ENCODE measurements around the gene TIMELESS. TPM values are rescaled to one million over a fixed set of nuclear protein-coding genes. Genes with fewer than 3 reads are reported as not detected.
"Not testable (repeated sequence)": the region's sequence is repeated elsewhere in the genome, so short reads cannot be mapped to it uniquely, and the experiment has no call there.

The TIMELESS gene, protein sequence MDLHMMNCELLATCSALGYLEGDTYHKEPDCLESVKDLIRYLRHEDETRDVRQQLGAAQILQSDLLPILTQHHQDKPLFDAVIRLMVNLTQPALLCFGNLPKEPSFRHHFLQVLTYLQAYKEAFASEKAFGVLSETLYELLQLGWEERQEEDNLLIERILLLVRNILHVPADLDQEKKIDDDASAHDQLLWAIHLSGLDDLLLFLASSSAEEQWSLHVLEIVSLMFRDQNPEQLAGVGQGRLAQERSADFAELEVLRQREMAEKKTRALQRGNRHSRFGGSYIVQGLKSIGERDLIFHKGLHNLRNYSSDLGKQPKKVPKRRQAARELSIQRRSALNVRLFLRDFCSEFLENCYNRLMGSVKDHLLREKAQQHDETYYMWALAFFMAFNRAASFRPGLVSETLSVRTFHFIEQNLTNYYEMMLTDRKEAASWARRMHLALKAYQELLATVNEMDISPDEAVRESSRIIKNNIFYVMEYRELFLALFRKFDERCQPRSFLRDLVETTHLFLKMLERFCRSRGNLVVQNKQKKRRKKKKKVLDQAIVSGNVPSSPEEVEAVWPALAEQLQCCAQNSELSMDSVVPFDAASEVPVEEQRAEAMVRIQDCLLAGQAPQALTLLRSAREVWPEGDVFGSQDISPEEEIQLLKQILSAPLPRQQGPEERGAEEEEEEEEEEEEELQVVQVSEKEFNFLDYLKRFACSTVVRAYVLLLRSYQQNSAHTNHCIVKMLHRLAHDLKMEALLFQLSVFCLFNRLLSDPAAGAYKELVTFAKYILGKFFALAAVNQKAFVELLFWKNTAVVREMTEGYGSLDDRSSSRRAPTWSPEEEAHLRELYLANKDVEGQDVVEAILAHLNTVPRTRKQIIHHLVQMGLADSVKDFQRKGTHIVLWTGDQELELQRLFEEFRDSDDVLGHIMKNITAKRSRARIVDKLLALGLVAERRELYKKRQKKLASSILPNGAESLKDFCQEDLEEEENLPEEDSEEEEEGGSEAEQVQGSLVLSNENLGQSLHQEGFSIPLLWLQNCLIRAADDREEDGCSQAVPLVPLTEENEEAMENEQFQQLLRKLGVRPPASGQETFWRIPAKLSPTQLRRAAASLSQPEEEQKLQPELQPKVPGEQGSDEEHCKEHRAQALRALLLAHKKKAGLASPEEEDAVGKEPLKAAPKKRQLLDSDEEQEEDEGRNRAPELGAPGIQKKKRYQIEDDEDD
- total RNA-seq = 1 to 10 TPM; 3.2 to 6.8 (median 4.3) TPM

DNA sequence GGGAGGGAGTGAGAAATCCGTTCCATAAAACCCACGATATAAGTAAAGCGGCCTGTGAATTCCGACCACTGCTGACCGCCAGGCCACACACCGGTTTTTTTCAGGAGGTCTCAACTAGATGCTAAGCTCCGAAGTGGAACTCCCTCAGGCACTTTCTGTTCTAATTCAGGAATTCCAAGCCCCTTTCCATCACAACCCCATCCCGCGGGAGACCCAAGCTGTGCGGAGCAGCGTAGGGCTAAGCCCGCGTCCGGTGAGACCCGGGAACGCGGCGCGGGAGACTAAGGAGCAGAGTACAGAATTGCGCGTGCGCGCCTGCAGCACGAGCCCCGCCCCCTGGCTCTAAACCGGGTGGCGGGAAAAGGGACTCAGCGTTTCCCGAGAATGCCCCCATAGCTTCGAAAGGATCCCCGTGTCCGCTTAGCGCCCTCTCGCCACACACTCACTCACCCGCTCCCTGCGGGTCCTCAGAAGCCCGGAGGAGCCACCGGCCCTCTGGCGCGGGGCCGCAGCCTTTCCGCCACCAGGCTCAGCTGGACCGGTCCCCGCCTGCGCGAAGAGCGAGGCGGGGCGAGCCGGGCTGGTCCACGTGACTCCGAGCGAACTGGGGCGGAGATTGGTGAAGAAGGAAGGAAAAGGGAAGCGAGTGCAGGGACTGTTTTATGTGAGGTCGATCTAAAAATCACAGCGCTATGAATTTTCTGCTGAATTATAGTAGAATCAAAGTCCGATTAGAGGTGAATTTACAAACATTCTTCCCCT, at the start of gene TIMELESS:
TSS of gene TIMELESS (minus strand) at position 567 of the 762 bp plus-strand sequence. CDS start 15,256 bp downstream, outside the sequence.
- ATAC-seq (ENCODE audit: low FRiP score) (peak; percentile 99), DNase-seq (ENCODE audit: low spot score) (peak; percentile 68)
- TF ChIP-seq, protein P1, sequence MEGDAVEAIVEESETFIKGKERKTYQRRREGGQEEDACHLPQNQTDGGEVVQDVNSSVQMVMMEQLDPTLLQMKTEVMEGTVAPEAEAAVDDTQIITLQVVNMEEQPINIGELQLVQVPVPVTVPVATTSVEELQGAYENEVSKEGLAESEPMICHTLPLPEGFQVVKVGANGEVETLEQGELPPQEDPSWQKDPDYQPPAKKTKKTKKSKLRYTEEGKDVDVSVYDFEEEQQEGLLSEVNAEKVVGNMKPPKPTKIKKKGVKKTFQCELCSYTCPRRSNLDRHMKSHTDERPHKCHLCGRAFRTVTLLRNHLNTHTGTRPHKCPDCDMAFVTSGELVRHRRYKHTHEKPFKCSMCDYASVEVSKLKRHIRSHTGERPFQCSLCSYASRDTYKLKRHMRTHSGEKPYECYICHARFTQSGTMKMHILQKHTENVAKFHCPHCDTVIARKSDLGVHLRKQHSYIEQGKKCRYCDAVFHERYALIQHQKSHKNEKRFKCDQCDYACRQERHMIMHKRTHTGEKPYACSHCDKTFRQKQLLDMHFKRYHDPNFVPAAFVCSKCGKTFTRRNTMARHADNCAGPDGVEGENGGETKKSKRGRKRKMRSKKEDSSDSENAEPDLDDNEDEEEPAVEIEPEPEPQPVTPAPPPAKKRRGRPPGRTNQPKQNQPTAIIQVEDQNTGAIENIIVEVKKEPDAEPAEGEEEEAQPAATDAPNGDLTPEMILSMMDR (IDR thresholded peaks at IDR 0.05) = no peak

DNA sequence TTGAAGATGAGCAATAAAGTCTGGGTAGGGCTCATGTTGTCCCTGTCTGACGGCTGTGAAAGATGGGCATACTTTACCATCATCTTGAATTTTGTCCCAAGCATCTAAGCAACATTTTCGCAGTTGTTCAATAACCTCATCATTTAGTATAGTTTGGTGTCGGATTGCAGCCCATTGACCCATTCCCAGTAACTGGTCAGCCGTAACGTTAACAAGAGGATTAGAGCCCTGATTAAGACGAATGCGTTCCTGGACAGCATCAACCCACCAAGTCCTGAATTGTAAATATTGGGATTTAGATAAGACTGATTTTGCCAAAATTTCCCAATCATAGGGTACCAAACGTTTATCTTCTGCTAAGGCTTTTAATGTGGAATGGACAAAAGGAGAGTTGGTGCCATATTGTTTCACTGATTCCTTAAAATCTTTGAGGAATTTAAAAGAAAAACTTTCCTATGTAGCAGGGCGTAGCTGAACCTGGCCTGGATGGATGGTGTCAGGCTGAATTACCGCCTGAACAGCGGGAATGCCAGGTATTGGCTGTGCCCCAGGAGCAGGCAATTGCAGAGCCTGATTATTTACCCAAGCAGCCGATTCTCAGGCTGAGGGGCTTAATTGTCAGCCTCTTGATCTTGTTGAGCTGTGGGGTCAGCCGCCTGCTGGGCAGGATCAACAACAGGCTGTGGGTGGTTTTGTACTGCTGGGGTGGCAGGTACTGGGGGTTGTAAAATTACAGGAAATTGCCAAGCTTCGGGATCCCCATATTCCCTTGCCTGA, 49.1 kb upstream of the TIMELESS start:
- not testable (repeated sequence) for ATAC-seq (ENCODE audit: low FRiP score); DNase-seq (ENCODE audit: low spot score)

DNA sequence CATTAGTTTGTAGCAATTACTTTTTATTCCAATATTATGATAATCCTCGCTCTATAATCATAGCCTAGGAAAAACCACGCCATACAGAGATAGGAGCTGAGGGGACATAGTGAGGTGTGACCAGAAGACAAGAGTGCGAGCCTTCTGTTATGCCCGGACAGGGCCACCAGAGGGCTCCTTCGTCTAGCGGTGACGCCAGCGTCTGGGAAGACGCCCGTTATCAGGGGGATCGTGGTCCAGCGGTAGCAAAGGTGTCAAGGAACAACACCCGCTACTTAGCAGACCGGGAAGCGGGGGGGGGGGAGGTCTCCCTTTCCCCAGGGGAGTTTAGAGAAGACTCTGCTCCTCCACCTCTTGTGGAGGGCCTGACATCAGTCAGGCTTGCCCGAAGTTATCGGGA, 47.5 kb upstream of the TIMELESS start:
- peak; percentile 32 for DNase-seq (ENCODE audit: low spot score)
- ATAC-seq (ENCODE audit: low FRiP score) = not testable (repeated sequence)

DNA sequence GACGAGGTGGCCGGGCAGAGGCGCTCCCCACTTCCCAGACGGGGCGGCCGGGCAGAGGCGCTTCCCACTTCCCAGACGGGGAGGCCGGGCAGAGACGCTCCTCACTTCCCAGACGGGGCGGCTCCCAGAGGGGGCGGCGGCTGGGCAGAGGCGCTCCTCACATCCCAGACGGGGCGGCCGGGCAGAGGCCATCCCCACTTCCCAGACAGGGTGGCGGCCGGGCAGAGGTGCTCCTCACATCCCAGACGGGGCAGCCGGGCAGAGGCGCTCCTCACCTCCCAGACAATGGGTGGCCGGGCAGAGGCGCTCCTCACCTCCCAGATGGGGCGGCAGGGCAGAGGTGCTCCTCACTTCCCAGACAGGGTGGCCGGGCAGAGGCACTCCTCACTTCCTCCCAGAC, 45.3 kb upstream of the TIMELESS start:
- DNase-seq (ENCODE audit: low spot score); ATAC-seq (ENCODE audit: low FRiP score): not testable (repeated sequence)

DNA sequence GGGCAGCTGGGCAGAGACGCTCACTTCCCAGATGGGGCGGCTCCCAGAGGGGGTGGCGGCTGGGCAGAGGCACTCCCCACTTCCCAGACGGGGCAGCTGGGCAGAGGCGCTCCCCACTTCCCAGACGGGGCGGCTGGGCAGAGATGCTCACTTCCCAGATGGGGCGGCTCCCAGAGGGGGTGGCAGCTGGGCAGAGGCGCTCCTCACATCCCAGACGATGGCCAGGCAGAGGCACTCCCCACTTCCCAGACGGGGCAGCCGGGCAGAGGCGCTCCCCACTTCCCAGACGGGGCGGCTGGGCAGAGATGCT, 44.8 kb upstream of the TIMELESS start:
- not testable (repeated sequence) for DNase-seq (ENCODE audit: low spot score); ATAC-seq (ENCODE audit: low FRiP score)

DNA sequence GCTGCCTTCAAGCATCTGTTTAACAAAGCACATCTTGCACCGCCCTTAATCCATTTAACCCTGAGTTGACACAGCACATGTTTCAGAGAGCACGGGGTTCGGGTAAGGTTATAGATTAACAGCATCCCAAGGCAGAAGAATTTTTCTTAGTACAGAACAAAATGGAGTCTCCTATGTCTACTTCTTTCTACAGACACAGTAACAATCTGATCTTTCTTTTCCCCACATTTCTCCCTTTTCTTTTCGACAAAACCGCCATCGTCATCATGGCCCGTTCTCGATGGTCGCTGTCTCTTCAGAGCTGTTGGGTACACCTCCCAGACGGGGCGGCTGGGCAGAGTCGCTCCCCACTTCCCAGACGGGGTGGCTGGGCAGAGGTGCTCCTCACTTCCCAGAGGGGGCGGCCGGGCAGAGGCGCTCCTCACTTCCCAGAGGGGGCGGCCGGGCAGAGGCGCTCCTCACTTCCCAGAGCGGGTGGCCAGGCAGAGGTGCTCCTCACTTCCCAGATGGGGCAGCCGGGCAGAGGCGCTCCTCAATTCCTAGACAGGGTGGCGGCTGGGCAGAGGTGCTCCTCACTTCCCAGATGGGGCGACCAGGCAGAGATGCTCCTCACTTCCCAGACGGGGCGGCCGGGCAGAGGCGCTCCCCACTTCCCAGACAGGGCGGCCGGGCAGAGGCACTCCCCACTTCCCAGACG, 44.3 kb upstream of the TIMELESS start:
- ATAC-seq (ENCODE audit: low FRiP score); DNase-seq (ENCODE audit: low spot score): not testable (repeated sequence)

DNA sequence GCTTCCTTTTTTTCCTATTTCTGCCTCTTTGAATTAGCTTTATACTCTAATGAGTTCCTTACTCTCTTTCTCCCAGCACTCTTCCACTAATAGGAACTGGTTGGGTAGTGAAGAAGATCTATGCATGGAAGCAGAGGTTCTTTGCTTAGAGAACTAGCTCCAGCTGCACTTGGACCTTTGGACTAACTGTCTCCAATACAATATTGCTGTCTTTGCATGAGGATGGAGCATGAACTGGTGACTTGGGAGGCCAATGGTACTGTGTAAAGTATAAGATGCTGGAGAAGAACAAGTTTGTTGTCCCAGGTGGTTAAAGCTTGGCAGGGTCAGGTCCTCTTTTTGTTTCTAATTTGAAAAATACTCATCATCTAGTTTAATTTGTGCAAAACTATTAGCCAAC, 41.1 kb upstream of the TIMELESS start:
- TF ChIP-seq, protein P1 (IDR thresholded peaks at IDR 0.05) = no peak
- DNase-seq (ENCODE audit: low spot score) = no peak
- ATAC-seq (ENCODE audit: low FRiP score) = no peak

DNA sequence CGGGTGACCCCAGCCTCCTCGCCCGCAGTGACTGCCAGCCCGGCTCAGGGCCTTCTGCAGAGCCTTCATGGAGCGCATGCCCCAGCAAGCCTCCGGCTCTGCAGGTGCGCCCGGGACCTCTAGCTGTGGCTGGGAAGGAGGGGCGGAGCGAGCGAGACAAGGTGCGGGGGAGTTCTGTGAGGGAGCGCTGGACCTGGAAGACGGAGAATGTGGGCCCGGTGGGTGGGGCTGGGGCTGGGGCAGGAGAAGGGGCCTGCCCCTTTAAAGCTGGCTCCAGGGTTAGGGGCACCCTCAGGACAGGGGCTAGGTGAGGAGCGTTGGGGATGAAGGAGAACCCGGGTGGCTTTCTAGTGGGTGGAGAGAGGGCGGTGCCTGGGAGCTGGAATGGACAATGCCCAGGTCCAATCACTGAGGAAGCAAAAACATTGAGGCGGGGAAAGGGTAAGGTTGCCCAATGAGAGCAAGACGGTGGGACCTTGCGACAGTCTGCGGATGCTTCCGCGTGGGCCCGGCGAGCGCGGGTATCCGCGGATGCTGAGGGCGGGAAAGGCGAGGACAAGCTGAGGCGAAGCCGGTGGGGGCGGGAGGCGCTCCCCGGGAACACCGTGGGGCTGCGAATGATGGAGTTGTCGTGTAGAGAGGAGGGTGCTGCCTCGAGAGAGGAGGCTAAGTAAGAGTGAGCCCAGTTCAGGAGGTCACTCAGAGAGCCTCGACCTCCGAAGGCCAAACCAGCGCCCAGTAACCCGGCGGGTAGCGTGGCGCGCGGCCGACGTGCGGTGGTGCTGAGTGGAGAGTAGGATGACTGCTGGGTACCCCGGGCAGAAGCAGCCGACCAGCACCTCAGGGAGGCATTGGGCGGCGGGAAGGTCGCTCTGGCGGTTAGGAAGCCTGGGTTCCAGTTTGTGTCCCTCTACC, 39.1 kb upstream of the TIMELESS start, which contains the start of gene GLS2:
TSS of gene GLS2 (minus strand) at position 121 of the 915 bp plus-strand sequence. CDS start at position 78, 43 bp downstream.
- TF ChIP-seq, protein P1 (IDR thresholded peaks at IDR 0.05) = no peak
- DNase-seq (ENCODE audit: low spot score) (peak; percentile 47), ATAC-seq (ENCODE audit: low FRiP score) (peak; percentile 97)

All from omental fat pad (tissue), 4 donors.